ENCODE measurements around the gene PES1.
A peak's percentile ranks its signal among the peaks of the same experiment; 100 is the strongest.
"Not testable (repeated sequence)": the region's sequence is repeated elsewhere in the genome, so short reads cannot be mapped to it uniquely, and the experiment has no call there.

Gene PES1

DNA sequence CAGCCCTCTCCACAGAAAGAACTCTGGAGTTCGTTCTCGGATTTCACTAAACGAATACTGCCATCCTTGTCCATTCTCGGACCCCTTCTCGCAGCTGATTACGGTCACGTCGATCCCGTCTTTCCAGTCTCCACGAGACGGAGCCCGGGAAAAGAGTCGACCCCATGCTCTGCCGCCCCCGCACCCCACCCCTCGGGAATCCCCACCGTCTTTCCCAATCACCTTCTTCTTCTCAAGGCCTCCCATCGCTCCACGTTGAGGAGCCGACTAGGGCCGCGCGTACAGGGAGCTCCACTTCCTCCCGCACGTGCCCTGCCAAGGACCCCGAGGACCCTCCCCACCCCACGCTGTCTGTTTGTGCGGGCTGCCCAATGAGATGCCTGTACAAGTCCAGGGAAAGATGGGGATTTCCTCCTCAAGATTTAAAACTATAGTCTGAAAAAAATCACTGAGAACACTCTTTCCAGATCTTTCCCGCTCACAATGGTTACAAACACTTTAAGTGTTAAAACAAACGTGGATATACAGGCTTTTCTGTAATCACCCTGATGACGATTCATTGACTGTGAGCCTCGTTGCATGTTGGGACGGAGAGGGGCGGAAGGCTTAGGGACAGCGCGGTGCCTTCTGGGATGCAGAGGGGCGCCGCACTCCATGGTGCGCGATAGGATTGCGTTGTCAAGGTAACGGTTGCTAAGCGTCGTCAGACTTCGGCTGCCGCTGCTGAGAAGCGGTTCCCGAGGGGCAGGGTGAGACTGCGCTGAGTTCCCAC, at the start of gene PES1:
Gene PES1, minus strand, starts transcription at position 323 of the 772 bp plus-strand sequence. Its CDS starts 77 bp downstream, at position 246.
- Mint-ChIP-seq H3K27me3 (ENCODE audit: low read depth) (no peaks in the 10 kb centered on the region), H3K36me3 (ENCODE audit: low read depth) (peaks cover 17% of the 10 kb centered on the region), H3K9me3 (no peaks in the 10 kb centered on the region), H3K27ac (no peak within 1 kb of the TSS), H3K4me3 (no peak within 1 kb of the TSS), H3K4me1 (ENCODE audit: low read depth) (no peaks in the 10 kb centered on the region)
- peak; percentile 92 for DNase-seq (ENCODE audit: low spot score)

DNA sequence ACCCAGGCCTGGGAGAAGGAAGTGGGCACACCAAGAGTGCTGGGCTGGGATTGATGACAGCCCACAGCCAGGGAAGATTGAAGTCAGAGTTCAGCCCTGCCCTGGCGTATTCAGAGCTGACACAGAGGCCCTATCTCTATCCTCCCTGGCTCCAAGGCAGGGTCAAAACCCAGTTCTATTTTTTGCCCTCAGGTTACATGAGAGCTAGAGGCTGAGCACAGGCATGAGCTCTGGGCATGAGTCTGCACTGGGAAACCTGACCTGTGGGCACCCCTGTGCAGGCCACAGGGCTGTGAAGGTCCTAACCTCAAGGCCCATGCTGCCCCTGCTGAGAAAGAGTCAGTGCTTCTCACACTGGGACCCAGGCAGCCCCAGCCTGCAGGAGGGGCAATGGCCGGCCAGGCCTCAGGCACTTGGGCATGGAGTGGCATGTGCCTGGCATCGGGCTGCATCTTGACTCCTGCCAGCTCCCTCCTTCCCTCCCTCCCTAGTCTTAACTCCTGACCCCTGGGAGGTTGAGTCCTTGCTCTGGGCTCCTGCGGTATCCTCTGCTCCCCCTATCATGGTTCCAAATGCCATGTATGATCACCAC, 49.2 kb upstream of the PES1 start:
- H3K4me1 Mint-ChIP-seq (ENCODE audit: low read depth) = peaks cover 16% of the 10 kb centered on the region
- no peaks in the 10 kb centered on the region for H3K27me3 Mint-ChIP-seq (ENCODE audit: low read depth)
- H3K4me3 Mint-ChIP-seq = no peak overlapping the region

DNA sequence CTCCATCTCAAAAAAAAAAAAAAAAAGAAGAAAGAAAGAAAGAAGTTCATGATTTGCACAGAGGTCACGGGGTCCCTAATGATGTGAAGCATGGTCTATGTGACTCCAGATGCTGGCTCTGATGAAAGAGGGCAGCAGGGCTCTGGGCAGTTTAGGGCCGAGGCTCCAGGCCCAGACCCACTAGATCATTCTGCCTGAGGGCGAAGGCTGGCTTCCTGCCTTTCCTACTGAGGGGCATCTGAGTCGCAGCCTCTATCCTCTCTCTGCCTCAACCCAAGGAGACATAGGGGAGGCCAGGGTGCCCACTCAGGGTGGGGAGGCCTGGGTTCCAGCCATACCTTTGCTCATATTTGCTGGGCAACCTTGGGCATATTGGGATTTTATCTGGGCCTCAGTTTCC, 48.7 kb upstream of the PES1 start:
- no peaks in the 10 kb centered on the region for H3K9me3 Mint-ChIP-seq
- peaks cover 17% of the 10 kb centered on the region for H3K4me1 Mint-ChIP-seq (ENCODE audit: low read depth)
- no peak overlapping the region for H3K4me3 Mint-ChIP-seq
- no peak overlapping the region for H3K27ac Mint-ChIP-seq
- DNase-seq (ENCODE audit: low spot score) = no peak
- peaks cover 5% of the 10 kb centered on the region for H3K36me3 Mint-ChIP-seq (ENCODE audit: low read depth)
- H3K27me3 Mint-ChIP-seq (ENCODE audit: low read depth) = no peaks in the 10 kb centered on the region

More for the DNA sequence above, 49.2 kb upstream of the PES1 start:
- H3K9me3 Mint-ChIP-seq = no peaks in the 10 kb centered on the region
- peaks cover 5% of the 10 kb centered on the region for H3K36me3 Mint-ChIP-seq (ENCODE audit: low read depth)
- no peak for DNase-seq (ENCODE audit: low spot score)
- no peak overlapping the region for H3K27ac Mint-ChIP-seq

GRCh38 chr22:30637701-30638114, 46.0 kb upstream of the PES1 start:
- no peak for DNase-seq (ENCODE audit: low spot score)
- Mint-ChIP-seq H3K27me3 (ENCODE audit: low read depth) (no peaks in the 10 kb centered on the region), H3K4me3 (peak overlapping the region; percentile 44), H3K36me3 (ENCODE audit: low read depth) (peaks cover 5% of the 10 kb centered on the region), H3K27ac (peak overlapping the region; percentile 55), H3K9me3 (no peaks in the 10 kb centered on the region), H3K4me1 (ENCODE audit: low read depth) (peaks cover 14% of the 10 kb centered on the region)

- peak overlapping the region; percentile 81 for H3K27ac Mint-ChIP-seq
- H3K9me3 Mint-ChIP-seq = no peaks in the 10 kb centered on the region
- H3K36me3 Mint-ChIP-seq (ENCODE audit: low read depth) = peaks cover 5% of the 10 kb centered on the region
- no peak for DNase-seq (ENCODE audit: low spot score)
- H3K27me3 Mint-ChIP-seq (ENCODE audit: low read depth) = no peaks in the 10 kb centered on the region
- H3K4me3 Mint-ChIP-seq = peak overlapping the region; percentile 86
- peaks cover 14% of the 10 kb centered on the region for H3K4me1 Mint-ChIP-seq (ENCODE audit: low read depth)
Observed at GRCh38 chr22:30636226-30637077, 44.7 kb upstream of the PES1 start.

DNA sequence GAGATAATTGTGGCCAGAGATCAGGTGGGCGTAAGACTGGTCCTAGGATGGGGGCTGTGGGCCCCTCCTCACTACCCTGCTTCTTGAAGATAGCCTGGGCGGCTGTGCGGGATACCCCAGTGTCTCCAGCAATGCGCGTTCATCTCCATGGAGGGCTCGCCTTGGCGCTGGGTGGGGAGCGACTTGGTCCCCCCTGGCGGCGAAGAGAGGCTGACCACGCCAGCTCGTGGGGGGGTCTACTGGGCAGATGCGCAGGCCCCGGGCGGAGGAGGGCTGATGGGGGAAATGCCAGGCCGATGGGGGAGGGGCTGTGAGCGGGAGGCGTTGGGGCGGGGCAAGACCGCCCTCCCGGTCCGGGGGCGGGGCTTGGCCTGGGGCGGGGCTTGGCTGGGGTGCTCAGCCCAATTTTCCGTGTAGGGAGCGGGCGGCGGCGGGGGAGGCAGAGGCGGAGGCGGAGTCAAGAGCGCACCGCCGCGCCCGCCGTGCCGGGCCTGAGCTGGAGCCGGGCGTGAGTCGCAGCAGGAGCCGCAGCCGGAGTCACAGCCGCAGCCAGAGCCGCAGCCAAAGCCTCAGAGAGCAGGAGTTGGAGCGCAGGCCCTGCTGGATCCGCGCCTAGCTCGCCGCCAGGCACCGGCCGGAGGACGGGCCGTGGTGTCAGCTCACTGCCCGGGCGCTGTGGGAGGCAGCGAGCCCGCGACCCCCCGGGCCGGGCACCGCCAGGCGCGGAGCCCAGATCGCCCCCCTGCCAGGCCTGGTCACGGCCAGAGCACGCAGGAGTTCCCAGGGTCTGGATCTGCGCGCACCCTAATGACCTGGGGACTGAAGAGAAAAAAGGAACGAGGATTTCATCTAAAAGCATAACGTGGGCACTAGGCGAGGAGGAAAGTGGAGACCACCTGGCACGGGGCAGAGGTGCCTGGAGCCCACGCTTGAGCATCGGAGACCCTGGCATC, 43.8 kb upstream of the PES1 start, which contains the start of gene SLC35E4:
Gene SLC35E4, plus strand, starts transcription at position 509 of the 953 bp plus-strand sequence. CDS start 670 bp downstream, outside the sequence.
- Mint-ChIP-seq H3K27ac (peak within 1 kb of the TSS; percentile 84), H3K27me3 (ENCODE audit: low read depth) (no peaks in the 10 kb centered on the region), H3K36me3 (ENCODE audit: low read depth) (peaks cover 5% of the 10 kb centered on the region), H3K4me3 (peak within 1 kb of the TSS; percentile 86), H3K9me3 (no peaks in the 10 kb centered on the region), H3K4me1 (ENCODE audit: low read depth) (peaks cover 14% of the 10 kb centered on the region)
- DNase-seq (ENCODE audit: low spot score) = peak; percentile 91

DNA sequence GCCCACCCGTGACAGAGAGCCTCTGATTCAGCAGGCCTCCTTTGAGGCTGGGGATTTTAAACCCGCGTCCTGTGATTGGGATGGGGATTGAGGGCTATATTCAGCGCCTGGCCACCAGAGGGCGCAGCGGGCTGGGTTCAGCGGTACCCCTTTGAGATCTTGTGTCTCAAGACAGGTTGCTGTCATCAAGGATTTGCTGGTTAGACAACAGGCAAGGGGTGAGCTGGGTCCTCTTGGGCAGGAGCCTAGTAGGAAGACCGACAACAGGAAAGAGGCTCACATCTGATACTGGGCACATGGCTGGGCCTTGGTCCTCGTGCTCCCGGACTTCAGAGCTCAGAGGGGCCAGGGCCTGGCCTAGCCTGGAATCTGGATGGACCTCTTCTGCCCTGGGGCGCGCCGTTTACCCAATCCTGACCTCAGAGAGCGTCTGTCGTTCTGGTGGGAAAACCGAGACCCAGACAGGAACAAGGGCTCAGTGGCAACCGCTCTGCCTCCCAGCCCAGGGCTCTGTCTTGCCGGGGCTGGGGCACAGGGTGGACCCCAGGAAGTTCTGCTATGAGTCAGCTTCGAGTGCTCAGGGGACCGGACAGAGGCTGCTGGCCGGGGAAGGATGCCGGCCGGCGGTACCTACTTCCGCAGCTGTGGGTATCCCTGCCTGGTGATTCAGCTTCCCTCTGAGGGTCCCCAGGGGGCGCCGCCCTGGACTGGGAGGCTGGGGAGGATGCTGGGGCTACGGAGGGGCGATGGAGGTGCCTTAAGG, 42.9 kb upstream of the PES1 start:
- H3K27me3 Mint-ChIP-seq (ENCODE audit: low read depth) = no peaks in the 10 kb centered on the region
- DNase-seq (ENCODE audit: low spot score) = peak; percentile 83
- H3K36me3 Mint-ChIP-seq (ENCODE audit: low read depth) = peaks cover 5% of the 10 kb centered on the region
- no peaks in the 10 kb centered on the region for H3K9me3 Mint-ChIP-seq
- H3K4me1 Mint-ChIP-seq (ENCODE audit: low read depth) = peaks cover 14% of the 10 kb centered on the region
- peak overlapping the region; percentile 84 for H3K27ac Mint-ChIP-seq
- H3K4me3 Mint-ChIP-seq = peak overlapping the region; percentile 78

GRCh38 chr22:30631469-30631868, 39.8 kb upstream of the PES1 start:
- H3K36me3 Mint-ChIP-seq (ENCODE audit: low read depth); H3K9me3 Mint-ChIP-seq; DNase-seq (ENCODE audit: low spot score); H3K27ac Mint-ChIP-seq; H3K27me3 Mint-ChIP-seq (ENCODE audit: low read depth); H3K4me3 Mint-ChIP-seq: not testable (repeated sequence)
- H3K4me1 Mint-ChIP-seq (ENCODE audit: low read depth) = peaks cover 16% of the 10 kb centered on the region

- Mint-ChIP-seq H3K27me3 (ENCODE audit: low read depth) (no peaks in the 10 kb centered on the region), H3K4me3 (no peak overlapping the region), H3K9me3 (no peaks in the 10 kb centered on the region), H3K27ac (no peak overlapping the region), H3K36me3 (ENCODE audit: low read depth) (no peaks in the 10 kb centered on the region), H3K4me1 (ENCODE audit: low read depth) (peaks cover 4% of the 10 kb centered on the region)
- DNase-seq (ENCODE audit: low spot score) = no peak
Observed at GRCh38 chr22:30628491-30628890, 36.8 kb upstream of the PES1 start.

- DNase-seq (ENCODE audit: low spot score) = no peak
- H3K27ac Mint-ChIP-seq = no peak overlapping the region
- H3K27me3 Mint-ChIP-seq (ENCODE audit: low read depth) = no peaks in the 10 kb centered on the region
- no peaks in the 10 kb centered on the region for H3K9me3 Mint-ChIP-seq
- H3K4me1 Mint-ChIP-seq (ENCODE audit: low read depth) = peaks cover 4% of the 10 kb centered on the region
- H3K36me3 Mint-ChIP-seq (ENCODE audit: low read depth) = no peaks in the 10 kb centered on the region
- no peak overlapping the region for H3K4me3 Mint-ChIP-seq
Observed at GRCh38 chr22:30627471-30627870, 35.8 kb upstream of the PES1 start.

DNA sequence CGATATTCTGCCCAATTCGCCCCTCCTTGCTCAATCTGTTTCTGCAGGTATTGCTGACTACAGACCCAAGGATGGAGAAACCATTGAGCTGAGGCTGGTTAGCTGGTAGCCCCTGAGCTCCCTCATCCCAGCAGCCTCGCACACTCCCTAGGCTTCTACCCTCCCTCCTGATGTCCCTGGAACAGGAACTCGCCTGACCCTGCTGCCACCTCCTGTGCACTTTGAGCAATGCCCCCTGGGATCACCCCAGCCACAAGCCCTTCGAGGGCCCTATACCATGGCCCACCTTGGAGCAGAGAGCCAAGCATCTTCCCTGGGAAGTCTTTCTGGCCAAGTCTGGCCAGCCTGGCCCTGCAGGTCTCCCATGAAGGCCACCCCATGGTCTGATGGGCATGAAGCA, 34.7 kb upstream of the PES1 start:
- no peaks in the 10 kb centered on the region for H3K9me3 Mint-ChIP-seq
- H3K27ac Mint-ChIP-seq = no peak overlapping the region
- no peak for DNase-seq (ENCODE audit: low spot score)
- no peaks in the 10 kb centered on the region for H3K36me3 Mint-ChIP-seq (ENCODE audit: low read depth)
- H3K4me1 Mint-ChIP-seq (ENCODE audit: low read depth) = peaks cover 4% of the 10 kb centered on the region
- no peaks in the 10 kb centered on the region for H3K27me3 Mint-ChIP-seq (ENCODE audit: low read depth)
- no peak overlapping the region for H3K4me3 Mint-ChIP-seq

DNA sequence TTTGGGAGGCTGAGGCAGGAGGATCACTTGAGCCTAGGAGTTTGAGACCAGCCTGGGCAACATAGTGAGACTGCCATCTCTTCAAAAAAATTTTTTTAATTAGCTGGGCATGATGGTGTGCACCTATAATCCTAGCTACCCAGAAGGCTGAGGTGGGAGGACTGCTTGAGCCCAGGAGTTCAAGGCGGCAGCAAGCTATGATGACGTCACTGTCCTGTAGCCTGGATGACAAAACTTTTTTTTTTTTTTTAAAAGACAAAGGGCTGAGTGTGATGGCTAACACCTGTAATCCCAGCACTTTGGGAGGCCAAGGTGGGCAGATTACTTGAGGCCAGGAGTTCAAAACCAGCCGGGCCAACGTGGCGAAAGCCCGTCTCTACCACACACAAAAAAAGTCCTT, 28.2 kb upstream of the PES1 start:
- H3K27me3 Mint-ChIP-seq (ENCODE audit: low read depth); H3K9me3 Mint-ChIP-seq; H3K36me3 Mint-ChIP-seq (ENCODE audit: low read depth); H3K27ac Mint-ChIP-seq; H3K4me1 Mint-ChIP-seq (ENCODE audit: low read depth); DNase-seq (ENCODE audit: low spot score); H3K4me3 Mint-ChIP-seq: not testable (repeated sequence)

Measured in T-helper 2 cell treated with Interferon-gamma antibody and Interleukin-4, amounts not matched to agents 5 μg/mL and 100 μg/mL, for 36 hours (primary cell).